ENCODE data around the gene TTC9B. TPM values are rescaled to one million over a fixed set of nuclear protein-coding genes. Genes with fewer than 3 reads are reported as not detected.

TTC9B gene
- total and polyA plus RNA-seq, 2 of the 4 experiments (the other 2 are of a cell fraction), result not detected

- Histone ChIP-seq H3K23ac (ENCODE audit: low read depth, low read length) (no peak overlapping the region), H3K9me1 (ENCODE audit: insufficient read depth, low read length) (no peaks in the 10 kb centered on the region), H2AK5ac (ENCODE audit: low read depth, low read length) (no peak overlapping the region), H3K9ac (ENCODE audit: low read depth, low read length) (no peak overlapping the region), H4K5ac (ENCODE audit: low read depth, low read length) (no peak overlapping the region), H3K27ac (ENCODE audit: insufficient read depth, low read length) (no peak overlapping the region), H3K4me3 (ENCODE audit: insufficient read depth, low read depth, low read length) (no peak overlapping the region), H3K4me2 (ENCODE audit: low read depth, low read length) (no peak overlapping the region), H3K14ac (replicated peaks; ENCODE audit: low read depth, low read length) (no peak overlapping the region), H2BK15ac (ENCODE audit: low read depth, low read length) (no peak overlapping the region), H3K18ac (ENCODE audit: low read depth, low read length) (no peak overlapping the region), H3K56ac (ENCODE audit: extremely low read depth, insufficient read depth, low read length) (no peak overlapping the region), H3K4ac (ENCODE audit: low read depth, low read length) (no peak overlapping the region), H2BK120ac (ENCODE audit: low read depth, low read length) (no peak overlapping the region), H2AK9ac (replicated peaks; ENCODE audit: low read depth, low read length, poor library complexity) (no peak overlapping the region), H3K9me3 (ENCODE audit: control insufficient read depth, insufficient read depth, low read length) (no peaks in the 10 kb centered on the region), H4K8ac (ENCODE audit: low read depth in 2 of 2, low read length in 2 of 2) (no peak overlapping the region), H3K36me3 (ENCODE audit: control insufficient read depth, insufficient read depth, low read length) (peaks cover 21% of the 10 kb centered on the region), H2BK20ac (ENCODE audit: low read depth, low read length) (no peak overlapping the region), H2BK5ac (ENCODE audit: low read depth, low read length, poor library complexity, severe bottlenecking) (no peak overlapping the region), H3K79me1 (ENCODE audit: low read depth in 1 of 2, low read length in 2 of 2) (no peaks in the 10 kb centered on the region), H3K4me1 (ENCODE audit: control insufficient read depth, insufficient read depth, low read length) (no peaks in the 10 kb centered on the region), H2AFZ (replicated peaks; ENCODE audit: low read length, poor library complexity) (no peak overlapping the region), H3K27me3 (ENCODE audit: control insufficient read depth, insufficient read depth, low read length) (peaks cover 15% of the 10 kb centered on the region), H4K20me1 (ENCODE audit: insufficient read depth, low read length) (no peaks in the 10 kb centered on the region), H4K91ac (ENCODE audit: insufficient read depth, low read depth, low read length) (no peak overlapping the region)
- ChIA-PET POLR2A (ENCODE audit: unreplicated experiment) (no interaction called here), CTCF (no interaction called here)
- TF ChIP-seq SMC3 (IDR thresholded peaks at IDR 0.05; ENCODE audit: low read depth, low read length) (no peak), RCOR1 (IDR thresholded peaks at IDR 0.05; ENCODE audit: insufficient replicate concordance, low read length) (no peak), BHLHE40 (IDR thresholded peaks at IDR 0.05; ENCODE audit: low read depth, low read length) (no peak), FOS (IDR thresholded peaks at IDR 0.05; ENCODE audit: low read depth, low read length) (no peak), NFE2L2 (IDR thresholded peaks at IDR 0.05; ENCODE audit: low read depth, low read length) (no peak), MAZ (IDR thresholded peaks at IDR 0.05; ENCODE audit: borderline replicate concordance, low read depth, low read length) (no peak), CTCF (conservative IDR thresholded peaks at IDR 0.05; ENCODE audit: low read depth, low read length) (no peak), CHD1 (IDR thresholded peaks at IDR 0.05; ENCODE audit: low read depth, low read length) (no peak), MAFK (IDR thresholded peaks at IDR 0.05; ENCODE audit: low read depth, low read length) (no peak), USF2 (IDR thresholded peaks at IDR 0.05; ENCODE audit: low read depth, low read length) (no peak), POLR2A (IDR thresholded peaks at IDR 0.05; ENCODE audit: low read depth, low read length) (no peak), RFX5 (IDR thresholded peaks at IDR 0.05; ENCODE audit: low read depth, low read length) (no peak)
- WGBS, 2 experiments (ENCODE audit: extremely low coverage in 2 of 2, insufficient read length in 1 of 2), result 100% methylated on average over 4 of the region's 50 CpGs; no CpG with 5 or more reads in 1 of the 2 experiments
- in situ Hi-C loops (cut with MboI; ENCODE audit: low sequenced_read_pairs), result no loop called here
- no TSS peak for BruUV-seq (replicated peaks)
- DNase-seq (no peak), ATAC-seq (ENCODE audit: low read depth) (no peak)
- dilution Hi-C loops (cut with HindIII; ENCODE audit: low sequenced_read_pairs, unreplicated experiment), result no loop called here
- intact Hi-C loops (cut with micrococcal nuclease), result no loop called here
These were observed 4.2 kb downstream of the TTC9B start for GRCh38 chr19:40213882-40214570.
